Smooth muscle cell (in vitro differentiated cells): ENCODE measurements around the gene GALNT2. TPM values are rescaled to one million over a fixed set of nuclear protein-coding genes. Genes with fewer than 3 reads are reported as not detected.
A peak's percentile ranks its signal among the peaks of the same experiment; 100 is the strongest.

ENCODE experiments used
- DNase-seq: peaks from one replicate; lab custom pipeline; 2025; ENCODE audit not compliant: unreplicated experiment; lab: John Stamatoyannopoulos, UW
- H2AFZ ChIP-seq: fragments of 200-600 bp; sonication (generic); 2 replicates; pipeline ENCODE4 v1.6.0; 2016; ENCODE audit warnings: antibody characterized with exemption, low read depth, mild to moderate bottlenecking
- H3F3A ChIP-seq: fragments of 200-600 bp; sonication (generic); 2 replicates; pipeline ENCODE4 v1.6.0; 2017; ENCODE audit warnings: antibody characterized with exemption, low read depth
- H3K27ac ChIP-seq: fragments of 200-600 bp; sonication (generic); 2 replicates; pipeline ENCODE4 v1.5.1; 2016; ENCODE audit warnings: low read depth, mild to moderate bottlenecking
- H3K27me3 ChIP-seq: fragments of 200-600 bp; sonication (generic); 2 replicates; pipeline ENCODE4 v1.6.1; 2016; ENCODE audit warnings: low read depth, mild to moderate bottlenecking
- H3K36me3 ChIP-seq: fragments of 200-600 bp; sonication (generic); 2 replicates; pipeline ENCODE4 v1.5.1; 2016; ENCODE audit warnings: low read depth
- H3K4me1 ChIP-seq: fragments of 200-600 bp; sonication (generic); 2 replicates; pipeline ENCODE4 v1.5.1; 2016; ENCODE audit warnings: low read depth
- H3K4me2 ChIP-seq: fragments of 200-600 bp; sonication (generic); 2 replicates; pipeline ENCODE4 v1.6.0; 2016; ENCODE audit warnings: mild to moderate bottlenecking
- H3K4me3 ChIP-seq: fragments of 200-600 bp; sonication (generic); 2 replicates; pipeline ENCODE4 v1.5.1; 2016; ENCODE audit warnings: mild to moderate bottlenecking
- H3K79me2 ChIP-seq: fragments of 200-600 bp; sonication (generic); 2 replicates; pipeline ENCODE4 v1.6.0; 2016; ENCODE audit warnings: low read depth, mild to moderate bottlenecking
- H3K9ac ChIP-seq: fragments of 200-600 bp; sonication (generic); 2 replicates; pipeline ENCODE4 v1.6.0; 2016; ENCODE audit warnings: low read depth
- H3K9me3 ChIP-seq: fragments of 200-600 bp; sonication (generic); replicated peaks from 2 replicates; pipeline ENCODE4 v1.5.1; 2016; ENCODE audit warnings: low read depth
- H4K20me1 ChIP-seq: fragments of 200-600 bp; sonication (generic); 2 replicates; pipeline ENCODE4 v1.6.0; 2016; ENCODE audit warnings: low read depth
- WGBS: methylation state at CpG from one replicate; pipeline ENCODE4 v1.1.7; 2016; ENCODE audit warnings: low lambda C conversion rate; 5-methylcytosine and 5-hydroxymethylcytosine counted together
- polyA plus RNA-seq: library from polyadenylated mRNA; unstranded; fragments of >200 nt; fragmentation: Nextera tagmentation; extraction: Ambion mirVana; gene quantifications from 2 replicates; pipeline ENCODE4 v1.2.1, GENCODE V29; 2016
- total RNA-seq: library from RNA; depleted of rRNA; stranded (reverse); fragments of >200 nt; gene quantifications from 2 replicates; pipeline ENCODE4 v1.2.3, GENCODE V29; 2014
- TF ChIP-seq, protein P1 (sequence below): fragments of 200-600 bp; sonication (generic); IDR thresholded peaks from 2 replicates; pipeline ENCODE4 v1.5.1; 2017; ENCODE audit warnings: borderline replicate concordance, mild to moderate bottlenecking, antibody characterized with exemption; ENCODE audit not compliant: insufficient read depth, poor library complexity, severe bottlenecking

Gene GALNT2
- total and polyA plus RNA-seq, 2 experiments from 2014 or later, result 76.4 to 152 TPM

DNA sequence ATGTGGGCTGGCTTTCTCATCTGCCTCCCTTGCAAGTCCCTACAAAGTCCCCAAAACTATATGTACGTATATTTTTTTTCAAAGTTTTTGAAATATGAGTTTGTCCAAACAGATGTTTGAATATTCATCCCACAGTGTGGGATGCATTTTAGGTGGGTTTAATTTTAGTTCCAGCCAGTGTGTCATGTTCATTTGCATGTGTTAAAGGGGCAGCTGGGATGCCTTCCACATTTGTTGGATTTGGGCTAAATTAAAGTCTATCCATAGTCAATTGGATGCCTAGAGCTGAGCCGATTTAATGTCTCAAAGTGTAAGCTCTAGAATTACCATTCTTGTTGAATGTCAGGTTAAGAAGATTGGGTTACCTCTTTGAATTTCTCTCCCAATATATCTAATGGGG lies 139.2 kb downstream of the GALNT2 start:
- Histone ChIP-seq H3K79me2 (peaks cover 22% of the 10 kb centered on the region), H3K9ac (no peak overlapping the region), H3K4me3 (no peak overlapping the region), H3K4me2 (peak overlapping the region; percentile 67), H3K36me3 (no peaks in the 10 kb centered on the region), H3K27me3 (no peaks in the 10 kb centered on the region), H3K9me3 (no peaks in the 10 kb centered on the region), H2AFZ (no peak overlapping the region), H4K20me1 (peaks cover 84% of the 10 kb centered on the region), H3F3A (peaks cover 22% of the 10 kb centered on the region), H3K27ac (peak overlapping the region; percentile 54), H3K4me1 (peaks cover 30% of the 10 kb centered on the region)
- TF ChIP-seq, protein P1, sequence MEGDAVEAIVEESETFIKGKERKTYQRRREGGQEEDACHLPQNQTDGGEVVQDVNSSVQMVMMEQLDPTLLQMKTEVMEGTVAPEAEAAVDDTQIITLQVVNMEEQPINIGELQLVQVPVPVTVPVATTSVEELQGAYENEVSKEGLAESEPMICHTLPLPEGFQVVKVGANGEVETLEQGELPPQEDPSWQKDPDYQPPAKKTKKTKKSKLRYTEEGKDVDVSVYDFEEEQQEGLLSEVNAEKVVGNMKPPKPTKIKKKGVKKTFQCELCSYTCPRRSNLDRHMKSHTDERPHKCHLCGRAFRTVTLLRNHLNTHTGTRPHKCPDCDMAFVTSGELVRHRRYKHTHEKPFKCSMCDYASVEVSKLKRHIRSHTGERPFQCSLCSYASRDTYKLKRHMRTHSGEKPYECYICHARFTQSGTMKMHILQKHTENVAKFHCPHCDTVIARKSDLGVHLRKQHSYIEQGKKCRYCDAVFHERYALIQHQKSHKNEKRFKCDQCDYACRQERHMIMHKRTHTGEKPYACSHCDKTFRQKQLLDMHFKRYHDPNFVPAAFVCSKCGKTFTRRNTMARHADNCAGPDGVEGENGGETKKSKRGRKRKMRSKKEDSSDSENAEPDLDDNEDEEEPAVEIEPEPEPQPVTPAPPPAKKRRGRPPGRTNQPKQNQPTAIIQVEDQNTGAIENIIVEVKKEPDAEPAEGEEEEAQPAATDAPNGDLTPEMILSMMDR, result no peak
- 60% methylated on average over 2 of the region's 2 CpGs for WGBS
- DNase-seq, result no peak

DNA sequence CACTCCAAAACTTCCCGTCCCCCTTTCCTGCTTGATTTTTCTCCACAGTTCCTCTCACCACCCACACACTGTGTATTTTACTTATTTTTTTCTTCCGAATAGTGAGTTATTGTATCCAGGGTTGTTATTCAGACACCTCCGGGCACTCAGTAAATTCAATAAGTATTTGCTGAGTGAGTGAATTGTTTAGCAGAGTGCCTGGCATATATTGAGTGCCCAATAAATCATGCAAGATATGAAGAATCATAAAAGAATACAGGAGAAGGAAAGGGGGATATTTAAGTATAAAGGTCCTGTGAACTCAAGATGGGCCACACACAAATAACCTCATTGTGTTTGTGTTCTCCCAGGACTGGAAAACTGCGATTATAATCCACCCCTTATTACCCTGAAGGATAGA lies 139.9 kb downstream of the GALNT2 start:
- no peaks in the 10 kb centered on the region for H3K27me3 ChIP-seq
- no peak overlapping the region for H2AFZ ChIP-seq
- H3K27ac ChIP-seq, result no peak overlapping the region
- WGBS, result 59% methylated on average over 4 of the region's 4 CpGs
- H3K36me3 ChIP-seq, result no peaks in the 10 kb centered on the region
- TF ChIP-seq, protein P1, result no peak
- no peaks in the 10 kb centered on the region for H3K9me3 ChIP-seq
- peaks cover 84% of the 10 kb centered on the region for H4K20me1 ChIP-seq
- H3F3A ChIP-seq, result peaks cover 22% of the 10 kb centered on the region
- H3K4me1 ChIP-seq, result peaks cover 30% of the 10 kb centered on the region
- H3K9ac ChIP-seq, result no peak overlapping the region
- DNase-seq, result no peak
- no peak overlapping the region for H3K4me3 ChIP-seq
- H3K79me2 ChIP-seq, result peaks cover 24% of the 10 kb centered on the region
- no peak overlapping the region for H3K4me2 ChIP-seq

DNA sequence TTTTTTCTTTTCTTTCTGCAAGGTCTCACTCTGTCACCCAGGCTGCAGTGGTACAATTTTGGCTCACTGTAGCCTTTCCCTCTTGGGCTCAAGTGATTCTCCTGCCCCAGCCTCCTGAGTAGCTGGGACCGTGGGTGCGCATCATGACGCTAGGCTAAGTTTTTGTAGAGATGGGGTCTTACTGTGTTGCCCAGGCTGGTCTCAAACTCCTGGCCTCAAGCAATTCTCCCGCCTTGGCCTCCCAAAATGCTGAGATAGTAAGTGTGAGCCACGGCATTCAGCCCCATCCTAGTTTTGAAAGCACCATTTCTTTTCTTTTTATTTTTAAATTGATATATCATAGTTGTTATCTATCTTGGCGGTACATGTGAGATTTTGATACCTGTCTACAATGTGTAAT lies 140.6 kb downstream of the GALNT2 start:
- no peak for DNase-seq
- Histone ChIP-seq H3K4me3 (no peak overlapping the region), H3K4me1 (peaks cover 30% of the 10 kb centered on the region), H3K9ac (no peak overlapping the region), H3F3A (peaks cover 23% of the 10 kb centered on the region), H3K4me2 (no peak overlapping the region), H2AFZ (no peak overlapping the region), H3K79me2 (peaks cover 30% of the 10 kb centered on the region), H3K36me3 (no peaks in the 10 kb centered on the region), H3K27me3 (no peaks in the 10 kb centered on the region), H4K20me1 (peaks cover 81% of the 10 kb centered on the region), H3K27ac (no peak overlapping the region), H3K9me3 (no peaks in the 10 kb centered on the region)
- TF ChIP-seq, protein P1, result no peak
- WGBS, result 81% methylated on average over 6 of the region's 6 CpGs

DNA sequence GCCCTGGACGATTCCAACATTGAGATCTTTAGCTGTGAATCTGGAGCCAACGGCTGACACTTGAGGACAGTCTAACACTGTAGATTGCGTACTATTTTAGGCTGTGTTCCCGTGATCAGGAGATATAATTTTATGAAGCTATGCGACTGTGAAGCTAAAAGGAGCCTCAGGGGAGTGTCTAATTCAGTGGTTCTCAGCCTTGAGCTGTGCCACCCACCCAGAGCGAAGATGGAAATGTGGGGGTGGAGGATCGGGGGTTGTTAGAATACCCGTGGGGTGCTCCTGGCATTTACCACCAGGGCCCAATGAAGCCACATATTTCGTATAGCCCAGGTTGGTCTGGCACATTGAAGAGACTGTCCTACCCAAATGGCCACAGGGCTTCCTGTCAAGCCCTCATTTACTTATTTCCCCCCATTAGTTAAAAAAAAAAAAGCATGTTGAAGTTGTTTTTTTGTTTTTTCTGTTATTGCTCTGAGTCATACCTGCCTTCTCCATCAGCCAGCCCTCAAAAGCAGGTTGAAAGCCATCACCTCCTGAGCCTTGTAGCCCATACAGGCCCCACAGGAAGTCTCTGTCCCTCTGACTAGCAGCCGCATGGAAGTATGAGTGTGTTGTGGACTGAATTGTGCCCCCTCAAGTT lies 141.7 kb downstream of the GALNT2 start:
- Histone ChIP-seq H3K27me3 (no peaks in the 10 kb centered on the region), H3K4me2 (no peak overlapping the region), H3K4me3 (no peak overlapping the region), H3K9me3 (no peaks in the 10 kb centered on the region), H2AFZ (no peak overlapping the region), H3F3A (peaks cover 26% of the 10 kb centered on the region), H3K9ac (no peak overlapping the region), H3K36me3 (no peaks in the 10 kb centered on the region), H3K4me1 (peaks cover 30% of the 10 kb centered on the region), H4K20me1 (peaks cover 77% of the 10 kb centered on the region), H3K27ac (no peak overlapping the region), H3K79me2 (peaks cover 42% of the 10 kb centered on the region)
- no peak for DNase-seq
- TF ChIP-seq, protein P1, result no peak
- WGBS, result 68% methylated on average over 10 of the region's 10 CpGs
